GM12878 (cell line): Measurements from ENCODE around the gene C11orf98. TPM values are rescaled to one million over a fixed set of nuclear protein-coding genes. Genes with fewer than 3 reads are reported as not detected.
A peak's percentile ranks its signal among the peaks of the same experiment; 100 is the strongest.

Experiments used
- BHLHE40 ChIP-seq, 2 experiments: fragments of 450-650 bp in 1 of 2; IDR thresholded peaks; 2 replicates each; pipeline ENCODE4 v1.6.1; 2011 to 2017; ENCODE audit warnings: low read depth in 2 of 2, borderline replicate concordance in 1 of 2, improper control_type of control experiment in 1 of 2, low read length in 1 of 2, mild to moderate bottlenecking in 1 of 2
- EED ChIP-seq: sonication (generic); IDR thresholded peaks from 2 replicates; pipeline ENCODE4 v1.6.1; 2016; ENCODE audit warnings: antibody characterized with exemption, low read depth
- ETV6 ChIP-seq, 2 experiments: fragments of 450-650 bp in 1 of 2; IDR thresholded peaks in 1 of 2; conservative IDR thresholded peaks in 1 of 2; 2 replicates each; pipeline ENCODE4 v1.6.1; 2014; ENCODE audit warnings: antibody characterized with exemption in 1 of 2, borderline replicate concordance in 1 of 2, low read depth in 1 of 2, mild to moderate bottlenecking in 1 of 2, moderate library complexity in 1 of 2
- FOS ChIP-seq: IDR thresholded peaks from 3 replicates; pipeline ENCODE4 v1.6.1; 2011; ENCODE audit warnings: borderline replicate concordance; ENCODE audit not compliant: insufficient read length; ENCODE audit errors: extremely low read depth
- HCFC1 ChIP-seq: fragments of 150-350 bp; IDR thresholded peaks from 2 replicates; pipeline ENCODE4 v1.6.1; 2014; ENCODE audit warnings: low read length
- HDAC2 ChIP-seq: fragments of 200-600 bp; sonication (generic); IDR thresholded peaks from 2 replicates; pipeline ENCODE4 v1.6.1; 2017
- HDGF ChIP-seq: fragments of 450-650 bp; IDR thresholded peaks from 2 replicates; pipeline ENCODE4 v1.6.1; 2016; ENCODE audit warnings: antibody characterized with exemption
- KLF5 ChIP-seq: fragments of 450-650 bp; IDR thresholded peaks from 2 replicates; pipeline ENCODE4 v1.6.1; 2014; ENCODE audit warnings: mild to moderate bottlenecking; ENCODE audit not compliant: partially characterized antibody
- LARP7 ChIP-seq: fragments of 450-650 bp; IDR thresholded peaks from 2 replicates; pipeline ENCODE4 v1.6.1; 2017; ENCODE audit warnings: mild to moderate bottlenecking
- NFIC ChIP-seq: IDR thresholded peaks from 2 replicates; pipeline ENCODE4 v1.6.1; 2012; ENCODE audit warnings: low read depth, mild to moderate bottlenecking, inconsistent platforms, low read length, moderate library complexity
- NRF1 ChIP-seq: conservative IDR thresholded peaks from 2 replicates; pipeline ENCODE4 v1.6.1; 2011; ENCODE audit warnings: mild to moderate bottlenecking, low read depth, low read length, improper control_type of control experiment
- SIN3A ChIP-seq: IDR thresholded peaks from 2 replicates; pipeline ENCODE4 v1.6.1; 2012; ENCODE audit warnings: low read depth, low read length, improper control_type of control experiment
- SMAD1 ChIP-seq: fragments of 450-650 bp; IDR thresholded peaks from 2 replicates; pipeline ENCODE4 v1.6.1; 2018; ENCODE audit warnings: mild to moderate bottlenecking, low read depth; ENCODE audit not compliant: partially characterized antibody
- STAT3 ChIP-seq: IDR thresholded peaks from 2 replicates; pipeline ENCODE4 v1.6.1; 2011; ENCODE audit warnings: low read depth, low read length, improper control_type of control experiment
- TBL1XR1 ChIP-seq: IDR thresholded peaks from 2 replicates; pipeline ENCODE4 v1.6.1; 2012; ENCODE audit warnings: low read depth, low read length, improper control_type of control experiment
- TCF7 ChIP-seq: IDR thresholded peaks from 2 replicates; pipeline ENCODE4 v1.6.1; 2014; ENCODE audit warnings: antibody characterized with exemption, borderline replicate concordance
- YBX1 ChIP-seq: fragments of 450-650 bp; IDR thresholded peaks from 2 replicates; pipeline ENCODE4 v1.6.1; 2016; ENCODE audit warnings: antibody characterized with exemption
- ZBED1 ChIP-seq: IDR thresholded peaks from 2 replicates; pipeline ENCODE4 v1.6.1; 2016; ENCODE audit warnings: borderline replicate concordance
- ZNF207 ChIP-seq: fragments of 450-650 bp; IDR thresholded peaks from 2 replicates; pipeline ENCODE4 v1.6.1; 2014; ENCODE audit warnings: antibody characterized with exemption, mild to moderate bottlenecking, borderline replicate concordance
- ZNF622 ChIP-seq: fragments of 450-650 bp; IDR thresholded peaks from 2 replicates; pipeline ENCODE4 v1.6.1; 2017; ENCODE audit warnings: mild to moderate bottlenecking, inconsistent platforms
- polyA plus RNA-seq, 11 experiments: library from polyadenylated mRNA; depleted of rRNA in 4 of 11; unstranded in 6 of 11; stranded (reverse) in 5 of 11; fragments of >200 nt; fragmentation: Nextera tagmentation in 4 of 11; fragmentation: Illumina TruSeq in 1 of 11; extraction: Ambion mirVana in 4 of 11; extraction: Trizol in 1 of 11; gene quantifications; 1 replicate in 1 of 11; 2 replicates in 10 of 11; pipeline versions ENCODE4 v1.2.1 to v1.2.3, GENCODE V29; 2011 to 2016; ENCODE audit warnings: inconsistent platforms in 2 of 11, missing spikeins in 2 of 11, low read depth in 1 of 11
- total RNA-seq, 4 experiments: library from RNA; depleted of rRNA in 3 of 4; stranded (reverse); fragments of >200 nt in 3 of 4; fragmentation: Illumina TruSeq in 1 of 4; extraction: Trizol in 1 of 4; gene quantifications; 2 replicates each; pipeline versions ENCODE4 v1.2.1 to v1.2.3, GENCODE V29; 2013 to 2021
- TF ChIP-seq, protein P1 (sequence below): fragments of 450-650 bp; IDR thresholded peaks from 2 replicates; pipeline ENCODE4 v1.6.1; 2016; ENCODE audit warnings: mild to moderate bottlenecking
- TF ChIP-seq, protein P2 (sequence below): fragments of 450-650 bp; IDR thresholded peaks from 2 replicates; pipeline ENCODE4 v1.6.1; 2014; ENCODE audit warnings: mild to moderate bottlenecking
- TF ChIP-seq, protein P3 (sequence below): IDR thresholded peaks from 2 replicates; pipeline ENCODE4 v1.6.1; 2012; ENCODE audit warnings: low read depth, low read length, improper control_type of control experiment
- TF ChIP-seq, protein P4 (sequence below): IDR thresholded peaks from 2 replicates; pipeline ENCODE4 v1.6.1; 2012; ENCODE audit warnings: low read length, inconsistent platforms
- TF ChIP-seq, protein P5 (sequence below): fragments of 450-650 bp; IDR thresholded peaks from 2 replicates; pipeline ENCODE4 v1.6.1; 2017; ENCODE audit warnings: mild to moderate bottlenecking

Gene C11orf98
- total and polyA plus RNA-seq, 10 of the 15 experiments (the other 5 are each of a cell fraction or from before 2014, with no cell fraction given): 62.5 to 270 (median 162) TPM

DNA sequence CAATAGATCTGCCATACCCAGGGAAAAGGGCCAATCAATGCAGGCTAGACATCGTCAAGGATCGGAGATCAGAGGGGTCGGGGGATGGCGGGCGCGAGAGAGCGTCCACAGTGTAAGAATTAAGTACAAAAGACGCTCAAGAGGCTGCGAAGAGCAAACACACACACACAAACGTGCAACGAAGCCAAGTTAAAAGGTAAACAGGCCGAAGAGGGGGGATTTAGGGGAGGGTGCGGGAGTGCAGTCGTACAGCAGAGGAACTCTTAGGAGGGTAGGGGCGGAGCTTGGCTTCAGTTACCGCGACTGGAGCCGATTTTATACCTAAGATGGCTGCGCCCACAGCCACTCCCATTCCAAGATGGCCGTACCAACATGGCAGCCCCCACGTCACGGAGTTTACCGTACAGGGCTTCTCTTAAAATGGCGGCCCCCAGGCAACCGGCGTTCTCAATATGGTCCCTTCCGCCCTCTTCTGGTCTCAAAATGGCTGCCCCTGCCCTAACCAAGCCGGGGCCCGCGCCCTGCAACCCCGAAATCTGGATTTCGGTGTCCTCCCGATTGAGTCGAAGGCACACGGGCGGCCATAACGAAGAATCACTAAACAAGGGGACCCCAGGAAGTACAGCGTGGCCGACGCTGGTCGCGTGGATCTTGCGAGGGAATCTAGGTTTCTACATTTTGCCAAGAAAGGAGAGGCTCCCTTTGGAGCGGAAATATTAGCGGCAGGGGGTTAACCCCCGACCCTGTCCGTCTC is 44.4 kb upstream of the C11orf98 start (continued):
- TF ChIP-seq HDGF (peak; percentile 88), TBL1XR1 (peak; percentile 76; the same call in 1 of the 2 replicates), NFIC (no peak), ZBED1 (peak; percentile 87; the same call in 1 of the 2 replicates), FOS (no peak), ZNF207 (peak; percentile 92), KLF5 (peak; percentile 63), NRF1 (no peak), YBX1 (no peak), TCF7 (no peak; the same call in 1 of the 2 replicates), HCFC1 (peak; percentile 92), ETV6 (conservative IDR thresholded peaks at IDR 0.05 in 1 of 2, IDR thresholded peaks at IDR 0.05 in 1 of 2; ENCODE audit: borderline replicate concordance in 1 of 2, low read depth in 1 of 2) (no peak), EED (no peak), HDAC2 (no peak), BHLHE40 (IDR thresholded peaks at IDR 0.05; ENCODE audit: borderline replicate concordance in 1 of 2, low read depth in 2 of 2, low read length in 1 of 2) (peak in 1 of 2 experiments; percentile 13; a peak in 1 of 4 replicates), ZNF622 (no peak), LARP7 (0 out of 2 replicates have a peak, but pooled peaks have one; percentile 44), SMAD1 (peak; percentile 54), STAT3 (0 out of 2 replicates have a peak, but pooled peaks have one; percentile 28), SIN3A (0 out of 2 replicates have a peak, but pooled peaks have one; percentile 60)
- TF ChIP-seq, protein P1, sequence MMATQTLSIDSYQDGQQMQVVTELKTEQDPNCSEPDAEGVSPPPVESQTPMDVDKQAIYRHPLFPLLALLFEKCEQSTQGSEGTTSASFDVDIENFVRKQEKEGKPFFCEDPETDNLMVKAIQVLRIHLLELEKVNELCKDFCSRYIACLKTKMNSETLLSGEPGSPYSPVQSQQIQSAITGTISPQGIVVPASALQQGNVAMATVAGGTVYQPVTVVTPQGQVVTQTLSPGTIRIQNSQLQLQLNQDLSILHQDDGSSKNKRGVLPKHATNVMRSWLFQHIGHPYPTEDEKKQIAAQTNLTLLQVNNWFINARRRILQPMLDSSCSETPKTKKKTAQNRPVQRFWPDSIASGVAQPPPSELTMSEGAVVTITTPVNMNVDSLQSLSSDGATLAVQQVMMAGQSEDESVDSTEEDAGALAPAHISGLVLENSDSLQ: peak; percentile 59
- TF ChIP-seq, protein P2, sequence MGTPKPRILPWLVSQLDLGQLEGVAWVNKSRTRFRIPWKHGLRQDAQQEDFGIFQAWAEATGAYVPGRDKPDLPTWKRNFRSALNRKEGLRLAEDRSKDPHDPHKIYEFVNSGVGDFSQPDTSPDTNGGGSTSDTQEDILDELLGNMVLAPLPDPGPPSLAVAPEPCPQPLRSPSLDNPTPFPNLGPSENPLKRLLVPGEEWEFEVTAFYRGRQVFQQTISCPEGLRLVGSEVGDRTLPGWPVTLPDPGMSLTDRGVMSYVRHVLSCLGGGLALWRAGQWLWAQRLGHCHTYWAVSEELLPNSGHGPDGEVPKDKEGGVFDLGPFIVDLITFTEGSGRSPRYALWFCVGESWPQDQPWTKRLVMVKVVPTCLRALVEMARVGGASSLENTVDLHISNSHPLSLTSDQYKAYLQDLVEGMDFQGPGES: peak; percentile 51; the same call in 1 of the 2 replicates
- TF ChIP-seq, protein P3, sequence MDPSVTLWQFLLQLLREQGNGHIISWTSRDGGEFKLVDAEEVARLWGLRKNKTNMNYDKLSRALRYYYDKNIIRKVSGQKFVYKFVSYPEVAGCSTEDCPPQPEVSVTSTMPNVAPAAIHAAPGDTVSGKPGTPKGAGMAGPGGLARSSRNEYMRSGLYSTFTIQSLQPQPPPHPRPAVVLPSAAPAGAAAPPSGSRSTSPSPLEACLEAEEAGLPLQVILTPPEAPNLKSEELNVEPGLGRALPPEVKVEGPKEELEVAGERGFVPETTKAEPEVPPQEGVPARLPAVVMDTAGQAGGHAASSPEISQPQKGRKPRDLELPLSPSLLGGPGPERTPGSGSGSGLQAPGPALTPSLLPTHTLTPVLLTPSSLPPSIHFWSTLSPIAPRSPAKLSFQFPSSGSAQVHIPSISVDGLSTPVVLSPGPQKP: peak; percentile 90
- TF ChIP-seq, protein P4, sequence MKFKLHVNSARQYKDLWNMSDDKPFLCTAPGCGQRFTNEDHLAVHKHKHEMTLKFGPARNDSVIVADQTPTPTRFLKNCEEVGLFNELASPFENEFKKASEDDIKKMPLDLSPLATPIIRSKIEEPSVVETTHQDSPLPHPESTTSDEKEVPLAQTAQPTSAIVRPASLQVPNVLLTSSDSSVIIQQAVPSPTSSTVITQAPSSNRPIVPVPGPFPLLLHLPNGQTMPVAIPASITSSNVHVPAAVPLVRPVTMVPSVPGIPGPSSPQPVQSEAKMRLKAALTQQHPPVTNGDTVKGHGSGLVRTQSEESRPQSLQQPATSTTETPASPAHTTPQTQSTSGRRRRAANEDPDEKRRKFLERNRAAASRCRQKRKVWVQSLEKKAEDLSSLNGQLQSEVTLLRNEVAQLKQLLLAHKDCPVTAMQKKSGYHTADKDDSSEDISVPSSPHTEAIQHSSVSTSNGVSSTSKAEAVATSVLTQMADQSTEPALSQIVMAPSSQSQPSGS: no peak
- TF ChIP-seq, protein P5, sequence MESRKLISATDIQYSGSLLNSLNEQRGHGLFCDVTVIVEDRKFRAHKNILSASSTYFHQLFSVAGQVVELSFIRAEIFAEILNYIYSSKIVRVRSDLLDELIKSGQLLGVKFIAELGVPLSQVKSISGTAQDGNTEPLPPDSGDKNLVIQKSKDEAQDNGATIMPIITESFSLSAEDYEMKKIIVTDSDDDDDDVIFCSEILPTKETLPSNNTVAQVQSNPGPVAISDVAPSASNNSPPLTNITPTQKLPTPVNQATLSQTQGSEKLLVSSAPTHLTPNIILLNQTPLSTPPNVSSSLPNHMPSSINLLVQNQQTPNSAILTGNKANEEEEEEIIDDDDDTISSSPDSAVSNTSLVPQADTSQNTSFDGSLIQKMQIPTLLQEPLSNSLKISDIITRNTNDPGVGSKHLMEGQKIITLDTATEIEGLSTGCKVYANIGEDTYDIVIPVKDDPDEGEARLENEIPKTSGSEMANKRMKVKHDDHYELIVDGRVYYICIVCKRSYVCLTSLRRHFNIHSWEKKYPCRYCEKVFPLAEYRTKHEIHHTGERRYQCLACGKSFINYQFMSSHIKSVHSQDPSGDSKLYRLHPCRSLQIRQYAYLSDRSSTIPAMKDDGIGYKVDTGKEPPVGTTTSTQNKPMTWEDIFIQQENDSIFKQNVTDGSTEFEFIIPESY: peak; percentile 8; the same call in 1 of the 2 replicates
